Vagina (tissue), 2 donors: ENCODE results near the gene ARMCX2. TPM values are rescaled to one million over a fixed set of nuclear protein-coding genes. Genes with fewer than 3 reads are reported as not detected.

Experiments used
- DNase-seq, 2 donors: peaks; one replicate each; pipeline ENCODE4 v3.0.0-alpha.2; 2017; ENCODE audit errors: extremely low spot score in 2 of 2
- H3K27ac ChIP-seq: fragments of 200-600 bp; sonication (generic); one replicate; pipeline ENCODE4 v1.5.1; 2019
- H3K27me3 ChIP-seq: fragments of 200-600 bp; sonication (generic); one replicate; pipeline ENCODE4 v1.5.1; 2019
- H3K36me3 ChIP-seq, 2 donors: fragments of 200-600 bp; sonication (generic); one replicate each; pipeline ENCODE4 v1.5.1; 2017 to 2019
- H3K4me1 ChIP-seq: fragments of 200-600 bp; sonication (generic); one replicate; pipeline ENCODE4 v1.5.1; 2019
- H3K4me3 ChIP-seq, 2 donors: fragments of 200-600 bp; sonication (generic); 1 replicate in 1 of 2; 2 replicates in 1 of 2; pipeline ENCODE4 v1.5.1; 2016 to 2019
- H3K9me3 ChIP-seq: fragments of 200-600 bp; sonication (generic); one replicate; pipeline ENCODE4 v1.5.1; 2019
- POLR2A ChIP-seq, 2 donors: fragments of 450-650 bp; IDR thresholded peaks; one replicate each; pipeline ENCODE4 v1.6.1; 2017; ENCODE audit warnings: antibody characterized with exemption in 2 of 2, mild to moderate bottlenecking in 2 of 2, moderate library complexity in 2 of 2
- POLR2AphosphoS5 ChIP-seq, 2 donors: sonication (generic); formaldehyde crosslinking; IDR thresholded peaks; one replicate each; pipeline ENCODE4 v1.9.0; 2017; ENCODE audit warnings: antibody characterized with exemption in 2 of 2, mild to moderate bottlenecking in 2 of 2, low read depth in 1 of 2; ENCODE audit not compliant: insufficient read depth in 1 of 2
- intact Hi-C: fragments of 100-400 bp; cut with DNase I; formaldehyde crosslinking; loops from one replicate; pipeline ENCODE4 v1.15.1; 2023
- total RNA-seq: library from RNA; depleted of rRNA; stranded (reverse); fragments of >200 nt; gene quantifications from one replicate; pipeline ENCODE4 v1.2.3, GENCODE V29; 2016
- TF ChIP-seq, protein P1 (sequence below), 3 experiments: fragments of 450-650 bp in 2 of 3; fragments of 200-600 bp in 1 of 3; sonication (generic) in 1 of 3; IDR thresholded peaks; one replicate each; pipeline ENCODE4 v1.5.1; 2017 to 2019; ENCODE audit warnings: antibody characterized with exemption in 3 of 3, mild to moderate bottlenecking in 2 of 3, moderate library complexity in 2 of 3

Gene ARMCX2
- total RNA-seq, 1 donor from 2014 or later, result 30.2 TPM

GRCh38 chrX:101642093-101642492, 17.6 kb downstream of the ARMCX2 start:
- no peak overlapping the region for H3K4me3 ChIP-seq
- intact Hi-C loops, result no loop called here
- TF ChIP-seq POLR2A (IDR thresholded peaks at IDR 0.05) (no peak), POLR2AphosphoS5 (IDR thresholded peaks at IDR 0.05; ENCODE audit: insufficient read depth in 1 of 2, low read depth in 1 of 2) (no peak)
- TF ChIP-seq, protein P1, sequence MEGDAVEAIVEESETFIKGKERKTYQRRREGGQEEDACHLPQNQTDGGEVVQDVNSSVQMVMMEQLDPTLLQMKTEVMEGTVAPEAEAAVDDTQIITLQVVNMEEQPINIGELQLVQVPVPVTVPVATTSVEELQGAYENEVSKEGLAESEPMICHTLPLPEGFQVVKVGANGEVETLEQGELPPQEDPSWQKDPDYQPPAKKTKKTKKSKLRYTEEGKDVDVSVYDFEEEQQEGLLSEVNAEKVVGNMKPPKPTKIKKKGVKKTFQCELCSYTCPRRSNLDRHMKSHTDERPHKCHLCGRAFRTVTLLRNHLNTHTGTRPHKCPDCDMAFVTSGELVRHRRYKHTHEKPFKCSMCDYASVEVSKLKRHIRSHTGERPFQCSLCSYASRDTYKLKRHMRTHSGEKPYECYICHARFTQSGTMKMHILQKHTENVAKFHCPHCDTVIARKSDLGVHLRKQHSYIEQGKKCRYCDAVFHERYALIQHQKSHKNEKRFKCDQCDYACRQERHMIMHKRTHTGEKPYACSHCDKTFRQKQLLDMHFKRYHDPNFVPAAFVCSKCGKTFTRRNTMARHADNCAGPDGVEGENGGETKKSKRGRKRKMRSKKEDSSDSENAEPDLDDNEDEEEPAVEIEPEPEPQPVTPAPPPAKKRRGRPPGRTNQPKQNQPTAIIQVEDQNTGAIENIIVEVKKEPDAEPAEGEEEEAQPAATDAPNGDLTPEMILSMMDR (IDR thresholded peaks at IDR 0.05), result no peak
- H3K9me3 ChIP-seq, result no peaks in the 10 kb centered on the region
- no peaks in the 10 kb centered on the region for H3K36me3 ChIP-seq
- no peak overlapping the region for H3K27ac ChIP-seq
- no peaks in the 10 kb centered on the region for H3K27me3 ChIP-seq
- no peaks in the 10 kb centered on the region for H3K4me1 ChIP-seq
- no peak for DNase-seq

DNA sequence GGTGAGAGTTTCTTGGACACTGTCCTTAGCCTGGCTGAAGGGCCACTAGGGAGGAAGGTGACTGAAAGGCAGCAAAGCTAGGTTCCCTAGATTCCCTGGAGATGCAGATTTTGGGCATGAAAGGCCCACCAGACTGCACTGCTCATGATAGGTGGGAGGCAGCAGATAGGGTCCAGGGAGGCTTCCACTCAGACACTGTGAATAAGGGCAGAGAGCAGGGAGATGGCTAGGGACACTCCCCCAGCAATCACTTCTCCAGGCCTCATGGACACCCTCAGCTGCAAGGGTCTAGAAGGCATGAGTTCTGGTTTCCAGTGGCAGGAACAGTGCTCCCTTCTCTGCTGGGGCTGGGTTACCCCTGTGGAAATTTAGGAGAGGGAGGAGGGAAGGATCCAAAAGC, 20.1 kb downstream of the ARMCX2 start:
- Histone ChIP-seq H3K4me3 (no peak overlapping the region), H3K27ac (no peak overlapping the region)
- no peak for TF ChIP-seq POLR2AphosphoS5 (IDR thresholded peaks at IDR 0.05; ENCODE audit: insufficient read depth in 1 of 2, low read depth in 1 of 2)
- TF ChIP-seq, protein P1 (IDR thresholded peaks at IDR 0.05), result no peak
- no peak for TF ChIP-seq POLR2A (IDR thresholded peaks at IDR 0.05)

GRCh38 chrX:101619364-101619763, 40.3 kb downstream of the ARMCX2 start:
- H3K9me3 ChIP-seq, result no peaks in the 10 kb centered on the region
- TF ChIP-seq POLR2AphosphoS5 (IDR thresholded peaks at IDR 0.05; ENCODE audit: insufficient read depth in 1 of 2, low read depth in 1 of 2), result no peak
- TF ChIP-seq, protein P1 (IDR thresholded peaks at IDR 0.05), result no peak
- TF ChIP-seq POLR2A (IDR thresholded peaks at IDR 0.05), result no peak
- no peak overlapping the region for H3K4me3 ChIP-seq
- intact Hi-C loops, result loop anchor here (10.0 kb wide), 1 partner anchor 175 kb away; no protein-coding TSS in a partner anchor
- no peaks in the 10 kb centered on the region for H3K27me3 ChIP-seq
- DNase-seq, result no peak
- no peaks in the 10 kb centered on the region for H3K36me3 ChIP-seq
- no peak overlapping the region for H3K27ac ChIP-seq
- peaks cover 14% of the 10 kb centered on the region for H3K4me1 ChIP-seq

More for the DNA sequence above, 20.1 kb downstream of the ARMCX2 start:
- Histone ChIP-seq H3K27me3 (no peaks in the 10 kb centered on the region), H3K9me3 (no peaks in the 10 kb centered on the region), H3K4me1 (no peaks in the 10 kb centered on the region), H3K36me3 (no peaks in the 10 kb centered on the region)
- no peak for DNase-seq
- intact Hi-C loops, result no loop called here

DNA sequence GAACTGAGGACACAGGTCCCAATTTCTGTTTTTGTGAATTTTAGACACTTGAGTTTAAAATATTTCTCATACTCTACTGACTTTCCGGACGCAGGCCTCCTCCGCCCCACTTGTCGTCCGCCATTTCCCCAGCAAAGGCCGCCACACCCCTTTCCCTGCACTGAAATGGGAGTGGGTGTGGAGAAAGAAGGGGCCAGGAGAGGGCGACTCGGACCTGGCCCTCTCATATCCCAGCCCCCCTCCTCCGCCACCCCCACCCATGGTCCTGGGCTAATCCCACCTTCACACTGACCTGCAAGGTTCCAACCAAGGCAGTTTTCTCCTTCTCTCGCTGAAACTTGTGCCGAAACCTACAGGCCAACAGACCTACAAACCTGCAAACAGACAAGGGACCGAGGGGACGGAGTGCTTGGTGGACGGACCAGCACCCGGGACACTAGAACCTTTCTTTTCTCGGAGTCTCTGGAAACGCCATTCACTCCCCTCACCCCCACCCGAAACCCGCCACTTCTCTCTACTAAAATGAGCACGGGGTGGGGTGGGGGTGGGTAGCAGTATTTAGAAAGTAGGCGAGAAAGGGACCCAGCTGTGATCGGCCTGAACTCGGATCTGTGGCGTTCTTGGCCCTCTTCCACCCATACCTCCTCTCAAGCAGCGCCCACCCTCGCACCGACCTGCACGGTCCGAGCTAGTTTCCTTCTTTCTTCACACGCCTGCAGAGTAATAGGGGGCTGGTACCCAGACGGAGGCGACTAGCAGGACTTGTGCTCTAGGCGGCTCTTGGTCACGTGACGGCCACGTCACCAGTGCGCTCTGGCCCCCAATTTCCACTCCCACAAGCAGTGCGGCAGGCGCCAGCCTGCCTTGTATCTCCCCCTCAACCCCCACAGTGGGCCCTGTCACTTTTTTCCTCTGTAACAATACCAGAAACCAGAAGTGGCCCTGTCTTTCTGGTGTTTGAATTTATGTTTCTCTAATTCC, 42.1 kb downstream of the ARMCX2 start, which contains the start of gene ARMCX6:
Gene ARMCX6, minus strand, starts transcription at position 790 of the 981 bp plus-strand sequence. CDS start 1,380 bp downstream, outside the sequence.
- Histone ChIP-seq H3K36me3 (no peaks in the 10 kb centered on the region), H3K9me3 (no peaks in the 10 kb centered on the region), H3K4me1 (peaks cover 7% of the 10 kb centered on the region), H3K27me3 (no peaks in the 10 kb centered on the region), H3K4me3 (peak within 1 kb of the TSS; percentile 48 to 57), H3K27ac (peak within 1 kb of the TSS; percentile 75)
- TF ChIP-seq POLR2A (IDR thresholded peaks at IDR 0.05) (peak in 1 of 2 donors; percentile 31), POLR2AphosphoS5 (IDR thresholded peaks at IDR 0.05; ENCODE audit: insufficient read depth in 1 of 2, low read depth in 1 of 2) (peak in 1 of 2 donors; percentile 80)
- TF ChIP-seq, protein P1 (IDR thresholded peaks at IDR 0.05), result no peak
- no peak for DNase-seq
- intact Hi-C loops, result loop anchor here (10.0 kb wide), 1 partner anchor 177 kb away; no protein-coding TSS in a partner anchor
